Fibroblast of skin of left quadriceps (primary cell): ENCODE results near the gene RYK.
A peak's percentile ranks its signal among the peaks of the same experiment; 100 is the strongest.
"Not testable (repeated sequence)": the region's sequence is repeated elsewhere in the genome, so short reads cannot be mapped to it uniquely, and the experiment has no call there.

Experiments
- DNase-seq, 2 experiments: peaks; one replicate each; pipeline ENCODE4 v3.0.0-alpha.2; 2013; ENCODE audit warnings: low read depth in 2 of 2

RYK gene

GRCh38 chr3:134216851-134217250, 33.8 kb downstream of the RYK start:
- no peak for DNase-seq

GRCh38 chr3:134216191-134216764, 34.4 kb downstream of the RYK start:
- no peak for DNase-seq

DNA sequence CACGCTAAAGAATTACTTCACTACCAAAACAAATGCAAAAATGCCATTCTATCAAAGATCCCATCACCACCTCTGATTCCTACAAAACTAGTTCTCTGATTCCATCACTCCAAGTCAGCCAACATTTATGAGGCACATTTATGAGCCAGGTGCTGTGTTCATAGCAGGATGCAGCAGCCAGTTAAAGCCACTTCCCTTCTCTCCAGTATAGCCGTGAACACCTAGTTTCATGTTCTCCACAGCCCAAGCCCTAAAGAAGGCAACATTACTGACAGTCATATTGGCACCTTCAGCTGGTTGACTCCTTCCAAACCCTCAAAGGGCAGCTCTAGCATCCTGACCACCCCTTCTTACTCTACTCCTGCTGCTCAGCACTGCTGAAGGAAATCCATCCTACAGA, 36.4 kb downstream of the RYK start:
- DNase-seq: no peak

DNA sequence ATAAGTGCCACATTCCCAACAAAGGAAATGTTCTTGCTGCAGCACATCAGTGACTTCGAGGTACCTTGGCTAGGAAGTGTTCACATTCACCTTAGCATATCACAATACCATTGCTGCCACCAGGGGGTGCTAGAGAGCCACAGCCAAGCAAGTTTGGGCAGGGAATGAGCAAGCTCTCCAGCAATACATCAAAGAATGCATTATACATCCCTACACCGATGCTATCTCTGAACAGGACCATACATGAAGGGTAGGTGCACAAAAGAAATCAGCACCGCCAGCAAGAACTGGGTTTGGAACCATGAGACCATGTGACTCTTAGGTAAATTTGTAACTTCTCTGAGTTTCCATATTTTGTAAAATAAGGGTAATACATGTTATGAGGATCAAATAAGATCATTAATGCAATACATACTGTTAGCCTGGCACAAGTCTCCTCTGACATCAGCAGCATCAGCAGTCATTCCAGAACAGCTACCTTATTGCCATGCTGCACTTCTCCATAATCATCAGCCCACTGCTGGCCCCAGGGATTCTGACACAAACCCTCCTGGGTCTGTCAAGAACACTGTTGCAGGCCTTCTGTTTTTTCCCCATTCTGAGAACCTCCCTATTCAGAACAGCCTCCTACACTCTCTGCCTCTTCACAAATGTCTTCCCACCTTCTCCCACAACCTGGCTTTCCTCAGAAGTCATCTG, 37.5 kb downstream of the RYK start:
- peak; percentile 47 to 50 for DNase-seq

- peak; percentile 21 to 26 for DNase-seq
Measured at GRCh38 chr3:134211797-134212196, 38.9 kb downstream of the RYK start.

DNA sequence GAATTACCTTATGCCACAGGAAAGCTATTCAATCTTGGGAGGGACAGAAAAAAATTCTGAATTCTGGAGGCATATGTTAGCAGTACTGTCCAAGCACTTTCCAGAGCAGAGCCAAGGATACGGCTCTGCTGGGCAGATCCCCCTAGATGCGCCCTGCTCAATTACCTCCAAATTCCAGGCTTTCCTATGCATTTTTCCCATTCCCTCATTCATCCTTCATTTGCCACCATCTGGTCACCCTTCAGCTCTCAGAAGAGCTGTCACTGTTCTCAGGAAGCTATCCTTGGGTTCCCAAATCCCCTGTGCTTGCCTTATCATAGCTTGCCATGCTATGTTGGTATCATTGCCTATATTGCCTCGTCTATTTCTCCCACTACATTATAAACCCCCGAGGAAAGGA, 45.2 kb downstream of the RYK start:
- DNase-seq: no peak

DNA sequence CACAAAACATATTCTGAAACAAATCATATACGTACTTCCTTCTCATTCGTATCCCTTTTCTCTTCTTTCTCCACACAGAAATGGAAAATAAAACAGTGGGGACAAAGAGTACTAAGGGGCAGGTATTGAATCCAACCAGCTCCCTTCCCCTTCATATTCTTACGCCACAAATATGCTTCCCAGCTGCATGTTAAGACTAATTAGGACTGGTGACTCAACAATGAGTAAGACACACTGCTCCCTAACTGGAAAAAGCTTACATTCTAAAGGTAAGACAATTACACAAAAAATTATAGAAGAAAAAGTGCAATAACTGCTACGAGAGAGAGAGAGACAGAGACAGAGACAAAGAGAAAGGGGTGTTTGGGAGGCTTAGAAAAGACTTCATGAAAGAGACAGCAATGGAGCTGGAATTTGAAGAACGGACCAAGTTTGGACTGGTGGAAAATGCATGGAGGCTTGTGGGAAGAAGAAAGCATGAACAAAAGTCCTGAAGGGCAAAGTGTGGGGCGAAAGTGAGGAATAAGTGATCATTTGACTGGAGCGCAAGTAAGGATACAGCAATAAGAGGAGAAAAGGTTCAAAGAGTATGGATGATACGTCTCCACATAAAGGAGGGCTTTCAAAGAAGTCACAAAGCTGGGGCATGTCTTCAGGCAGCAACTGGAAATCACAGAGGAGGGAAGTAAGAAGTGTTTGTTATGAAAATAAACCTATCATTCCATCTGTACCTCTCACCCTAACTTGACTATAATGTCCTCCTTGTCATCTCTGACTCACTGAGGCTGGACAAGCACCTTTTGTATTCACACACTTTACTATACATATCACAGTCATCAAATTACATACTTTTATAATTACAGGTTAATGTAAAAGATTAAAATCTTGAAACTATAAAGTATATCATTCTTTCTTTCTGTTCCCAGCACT, 49.2 kb downstream of the RYK start:
- DNase-seq: peak; percentile 64 to 70

DNA sequence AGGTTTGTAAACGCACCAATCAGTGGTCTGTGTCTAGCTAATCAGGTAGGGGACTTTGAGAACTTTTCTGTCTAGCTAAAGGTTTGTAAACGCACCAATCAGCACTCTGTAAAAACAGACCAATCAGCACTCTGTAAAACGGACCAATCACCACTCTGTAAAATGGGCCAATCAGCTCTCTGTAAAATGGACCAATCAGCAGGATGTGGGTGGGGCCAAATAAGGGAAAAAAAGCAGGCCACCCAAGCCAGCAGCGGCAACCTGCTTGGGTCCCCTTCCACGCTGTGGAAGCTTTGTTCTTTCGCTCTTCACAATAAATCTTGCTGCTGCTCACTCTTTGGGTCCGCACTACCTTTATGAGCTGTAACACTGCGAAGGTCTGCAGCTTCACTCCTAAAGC, 50.8 kb downstream of the RYK start:
- DNase-seq: not testable (repeated sequence)

DNA sequence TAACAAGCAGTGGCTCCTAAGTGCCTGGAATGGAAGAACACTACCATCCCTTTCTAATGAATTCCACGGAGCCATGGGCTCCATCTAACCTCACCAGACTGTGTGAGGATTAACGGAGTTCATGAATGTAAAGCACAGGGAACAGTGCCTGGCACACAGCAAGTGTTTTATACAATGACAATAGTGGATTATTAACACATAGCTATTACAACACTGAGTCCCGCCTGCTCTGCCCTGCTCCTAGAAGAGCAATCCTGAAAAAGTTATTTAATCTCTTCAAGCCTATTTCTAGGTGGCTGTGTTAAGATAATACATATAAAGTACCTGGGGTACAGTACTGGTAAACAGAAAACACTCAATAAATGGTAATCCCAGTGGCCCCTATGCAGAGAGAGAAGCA, 51.4 kb downstream of the RYK start:
- no peak for DNase-seq

GRCh38 chr3:134198414-134198813, 52.2 kb downstream of the RYK start:
- no peak for DNase-seq

GRCh38 chr3:134197681-134198261, 52.9 kb downstream of the RYK start:
- peak; percentile 35 to 40 for DNase-seq

DNA sequence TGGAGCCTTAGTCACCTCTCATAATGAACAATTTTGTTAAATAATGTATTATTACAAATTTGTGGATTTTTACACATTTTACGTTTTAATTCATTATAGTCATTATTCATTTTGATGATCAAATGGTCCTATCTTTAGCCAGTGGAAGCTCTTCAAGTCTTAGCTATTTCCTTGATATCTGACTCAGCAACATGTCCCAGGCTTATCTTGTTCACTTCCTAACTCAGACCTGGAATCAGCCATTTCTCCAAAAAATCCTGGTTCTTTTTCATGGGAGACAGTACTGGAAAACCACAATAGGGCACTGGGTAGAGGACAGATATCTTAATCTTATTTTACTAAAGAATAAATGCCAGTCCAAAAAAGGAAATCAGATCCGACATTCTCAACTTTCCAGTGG, 56.4 kb downstream of the RYK start:
- no peak for DNase-seq

DNA sequence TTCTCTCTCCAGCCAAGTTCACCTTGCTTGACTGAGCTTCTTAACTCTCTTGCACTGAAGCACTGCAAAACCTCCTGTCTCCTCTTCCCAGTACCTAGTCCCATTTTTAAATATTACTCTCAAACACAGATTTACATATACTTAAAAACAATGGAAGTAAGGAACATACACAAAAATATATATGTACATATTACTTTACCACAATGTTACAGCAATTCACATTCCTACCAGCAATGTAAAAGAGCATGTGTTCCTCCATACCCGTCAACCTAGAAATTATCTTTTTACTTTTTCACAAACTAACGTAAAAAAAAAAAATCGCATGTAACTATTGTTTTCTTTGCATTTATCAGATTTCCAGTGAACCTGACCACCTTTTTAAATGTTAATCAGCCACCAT, 60.4 kb downstream of the RYK start:
- DNase-seq: no peak

- DNase-seq: no peak
Measured at GRCh38 chr3:134189849-134190248, 60.8 kb downstream of the RYK start.

DNA sequence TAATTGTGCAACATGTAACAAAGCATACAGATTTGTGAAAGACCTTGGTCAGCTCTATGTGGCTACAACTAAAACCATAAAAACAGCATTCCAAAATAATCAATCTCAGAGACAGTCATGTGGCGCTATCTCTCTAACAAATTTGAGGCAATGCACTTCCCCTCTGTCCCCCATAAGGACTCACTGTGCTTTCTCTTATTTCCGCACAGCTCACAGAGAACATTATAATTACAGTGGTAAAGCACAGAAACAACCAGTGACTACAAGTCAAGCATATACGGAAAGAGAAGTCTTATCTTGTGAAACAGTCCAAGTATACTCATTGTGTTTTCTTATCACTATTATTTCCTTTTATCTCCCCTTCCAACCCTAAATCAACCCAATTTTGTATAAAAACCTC, 64.3 kb downstream of the RYK start:
- DNase-seq: no peak

- no peak for DNase-seq
Measured at GRCh38 chr3:134180761-134181160, 69.9 kb downstream of the RYK start.

- no peak for DNase-seq
Measured at GRCh38 chr3:134179508-134179907, 71.2 kb downstream of the RYK start.

GRCh38 chr3:134163096-134163495, 87.6 kb downstream of the RYK start:
- DNase-seq: no peak

GRCh38 chr3:134161898-134162615, 88.6 kb downstream of the RYK start:
- DNase-seq: no peak

- no peak for DNase-seq
Measured at GRCh38 chr3:134155446-134155845, 95.2 kb downstream of the RYK start.

DNA sequence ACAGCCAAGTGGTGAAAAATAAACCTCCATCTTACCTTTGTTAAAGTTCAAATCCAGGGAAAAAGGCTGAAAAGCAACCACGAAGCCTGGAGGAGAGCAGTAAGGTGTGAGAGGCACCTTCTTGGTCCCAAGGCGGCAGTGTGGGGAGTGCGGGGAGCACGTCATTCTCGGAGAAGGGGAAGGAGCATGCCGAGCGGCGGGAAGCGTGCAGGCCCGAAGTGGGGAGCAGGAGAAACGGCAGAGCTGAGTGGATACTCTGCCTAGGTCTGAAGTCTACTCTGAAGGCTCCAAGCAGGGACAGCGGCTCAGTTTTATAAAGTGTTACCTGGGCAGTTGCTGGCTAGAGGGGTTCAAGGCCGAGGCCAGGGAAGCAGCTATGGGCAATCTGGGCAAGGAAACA, 96.9 kb downstream of the RYK start:
- no peak for DNase-seq

- no peak for DNase-seq
Measured at GRCh38 chr3:134150476-134150875, 100.2 kb downstream of the RYK start.
